ENCODE data around the gene PPP2R3B.

The PPP2R3B gene

GRCh38 chrX:349196-349595 is 37.5 kb downstream of the PPP2R3B start:
- Histone ChIP-seq H3K36me3 (ENCODE audit: control insufficient read depth, low read length) (peaks cover 96% of the 10 kb centered on the region), H3F3A (ENCODE audit: control insufficient read depth, insufficient read depth) (no peaks in the 10 kb centered on the region), H3K4me1 (ENCODE audit: control insufficient read depth, low read length) (no peaks in the 10 kb centered on the region), H3K9me2 (replicated peaks; ENCODE audit: control insufficient read depth, low read length) (no peaks in the 10 kb centered on the region), H3K4me2 (ENCODE audit: low read length) (no peak overlapping the region), H3K27ac (ENCODE audit: low read depth, low read length) (no peak overlapping the region), H3K27me3 (ENCODE audit: control insufficient read depth, low read length) (no peaks in the 10 kb centered on the region), H3K4me3 (ENCODE audit: low read length) (no peak overlapping the region), H3K9me3 (ENCODE audit: control insufficient read depth, insufficient read depth, low read length) (peaks cover 25% of the 10 kb centered on the region; the same call in 1 of the 2 replicates), H3K79me2 (ENCODE audit: control insufficient read depth, low read length) (peaks cover 86% of the 10 kb centered on the region), H4K20me1 (ENCODE audit: control insufficient read depth, insufficient read depth, low read depth, low read length) (no peaks in the 10 kb centered on the region)
- TF ChIP-seq EZH2phosphoT487 (IDR thresholded peaks at IDR 0.05; ENCODE audit: borderline replicate concordance, low read length) (no peak), CTCF (IDR thresholded peaks at IDR 0.05; ENCODE audit: low read depth, low read length, poor library complexity, severe bottlenecking) (no peak)

- H3K9me2 ChIP-seq (replicated peaks; ENCODE audit: control insufficient read depth, low read length), result no peaks in the 10 kb centered on the region
- no peak overlapping the region for H3K4me2 ChIP-seq (ENCODE audit: low read length)
- H3K27ac ChIP-seq (ENCODE audit: low read depth, low read length), result no peak overlapping the region
- no peaks in the 10 kb centered on the region for H3K4me1 ChIP-seq (ENCODE audit: control insufficient read depth, low read length)
- peaks cover 80% of the 10 kb centered on the region for H3K79me2 ChIP-seq (ENCODE audit: control insufficient read depth, low read length)
- peaks cover 92% of the 10 kb centered on the region for H3K36me3 ChIP-seq (ENCODE audit: control insufficient read depth, low read length)
- H3K27me3 ChIP-seq (ENCODE audit: control insufficient read depth, low read length), result no peaks in the 10 kb centered on the region
- no peak overlapping the region for H3K4me3 ChIP-seq (ENCODE audit: low read length)
- no peaks in the 10 kb centered on the region for H3F3A ChIP-seq (ENCODE audit: control insufficient read depth, insufficient read depth)
- no peak for TF ChIP-seq EZH2phosphoT487 (IDR thresholded peaks at IDR 0.05; ENCODE audit: borderline replicate concordance, low read length)
- no peak for TF ChIP-seq CTCF (IDR thresholded peaks at IDR 0.05; ENCODE audit: low read depth, low read length, poor library complexity, severe bottlenecking)
- H3K9me3 ChIP-seq (ENCODE audit: control insufficient read depth, insufficient read depth, low read length), result peaks cover 26% of the 10 kb centered on the region; the same call in 1 of the 2 replicates
- H4K20me1 ChIP-seq (ENCODE audit: control insufficient read depth, insufficient read depth, low read depth, low read length), result no peaks in the 10 kb centered on the region
Measured at GRCh38 chrX:348461-349117, 38.1 kb downstream of the PPP2R3B start.

DNA sequence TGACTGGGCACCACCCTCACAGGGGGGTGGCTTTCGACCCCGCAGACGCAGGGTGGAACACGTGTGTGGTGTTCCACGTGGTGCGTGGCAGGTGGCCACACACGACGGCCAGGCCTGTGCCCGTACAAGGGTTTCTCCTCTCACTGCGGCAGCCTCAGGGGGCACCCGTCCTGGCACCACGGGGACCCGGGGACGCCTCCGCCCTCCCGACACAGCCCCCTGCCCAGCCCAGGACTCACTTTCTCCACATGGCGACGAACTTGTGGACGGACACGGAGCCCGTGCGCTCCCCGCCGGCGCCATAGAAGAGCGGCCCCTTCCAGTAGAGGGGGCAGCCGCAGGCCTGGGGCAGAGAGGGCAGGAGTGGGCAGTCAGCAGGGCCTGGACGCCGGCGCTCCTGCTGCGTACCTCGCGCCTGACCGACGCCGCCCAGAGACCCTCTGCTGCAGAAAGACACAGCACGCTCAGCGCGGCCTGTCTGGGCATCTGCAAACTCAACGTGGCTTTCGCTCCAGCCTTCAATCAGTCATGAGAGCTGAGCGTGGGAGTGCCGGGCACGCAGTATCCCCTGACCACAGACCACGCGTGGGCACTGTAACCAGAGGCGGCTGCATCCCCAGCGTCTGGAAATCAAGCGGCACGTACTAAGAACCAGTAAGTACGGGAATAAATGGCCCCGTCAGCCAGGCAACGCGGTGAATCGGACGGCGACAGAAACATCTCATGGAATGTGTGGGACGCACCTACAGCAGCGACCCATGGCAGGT is 39.2 kb downstream of the PPP2R3B start:
- Histone ChIP-seq H3K9me3 (ENCODE audit: control insufficient read depth, insufficient read depth, low read length) (peaks cover 26% of the 10 kb centered on the region; the same call in 1 of the 2 replicates), H3K4me2 (ENCODE audit: low read length) (no peak overlapping the region), H3K4me1 (ENCODE audit: control insufficient read depth, low read length) (no peaks in the 10 kb centered on the region)

More for the DNA sequence above, 39.2 kb downstream of the PPP2R3B start:
- H3K4me3 ChIP-seq (ENCODE audit: low read length), result no peak overlapping the region
- no peaks in the 10 kb centered on the region for H3F3A ChIP-seq (ENCODE audit: control insufficient read depth, insufficient read depth)
- H3K27me3 ChIP-seq (ENCODE audit: control insufficient read depth, low read length), result no peaks in the 10 kb centered on the region
- peaks cover 81% of the 10 kb centered on the region for H3K36me3 ChIP-seq (ENCODE audit: control insufficient read depth, low read length)
- no peaks in the 10 kb centered on the region for H3K9me2 ChIP-seq (replicated peaks; ENCODE audit: control insufficient read depth, low read length)
- peaks cover 69% of the 10 kb centered on the region for H3K79me2 ChIP-seq (ENCODE audit: control insufficient read depth, low read length)
- TF ChIP-seq CTCF (IDR thresholded peaks at IDR 0.05; ENCODE audit: low read depth, low read length, poor library complexity, severe bottlenecking) (no peak), EZH2phosphoT487 (IDR thresholded peaks at IDR 0.05; ENCODE audit: borderline replicate concordance, low read length) (no peak)
- H4K20me1 ChIP-seq (ENCODE audit: control insufficient read depth, insufficient read depth, low read depth, low read length), result no peaks in the 10 kb centered on the region
- no peak overlapping the region for H3K27ac ChIP-seq (ENCODE audit: low read depth, low read length)

Measured in DOHH2 (cell line).